Panc1 (cell line): Measurements from ENCODE around the gene MSH3. TPM values are rescaled to one million over a fixed set of nuclear protein-coding genes. Genes with fewer than 3 reads are reported as not detected.

Experiments used
- ATAC-seq: fragments of 200-7000 bp; cut with Tn5 transposase; 2 replicates; pipeline ENCODE4 v1.9.1; 2020; ENCODE audit warnings: mild to moderate bottlenecking, moderate library complexity
- BruUV-seq: library from RNA; stranded (reverse); fragments of 400-500 nt; replicated peaks from 2 replicates; lab custom pipeline; 2021; lab: Mats Ljungman, UMichigan
- CTCF ChIA-PET: fragments of 300-600 bp; sonication (Branson Sonifier 250); formaldehyde crosslinking; loops from one replicate; lab custom pipeline; 2022; ENCODE audit warnings: antibody characterized with exemption; lab: Charles Lee
- POLR2A ChIA-PET: fragments of 300-600 bp; sonication (Branson Sonifier 250); formaldehyde crosslinking; loops from one replicate; lab custom pipeline; 2022; ENCODE audit warnings: antibody characterized with exemption; lab: Charles Lee
- DNase-seq: peaks from one replicate; pipeline ENCODE4 v3.0.0-alpha.2; 2010; ENCODE audit warnings: low read depth, low spot score
- H3K27ac ChIP-seq: 2 replicates; pipeline ENCODE4 v1.5.1; 2011; ENCODE audit warnings: mild to moderate bottlenecking, low read length, inconsistent platforms
- H3K27me3 ChIP-seq: fragments of 200-500 bp; sonication (Bioruptor generic); 2 replicates; pipeline ENCODE4 v1.6.0; 2014; ENCODE audit warnings: low read length, inconsistent platforms; ENCODE audit not compliant: control insufficient read depth, insufficient read depth
- H3K36me3 ChIP-seq: fragments of 200-500 bp; sonication (Bioruptor generic); 2 replicates; pipeline ENCODE4 v1.5.1; 2014; ENCODE audit warnings: inconsistent platforms, mild to moderate bottlenecking, low read length, moderate library complexity; ENCODE audit not compliant: control insufficient read depth, insufficient read depth
- H3K4me1 ChIP-seq: 2 replicates; pipeline ENCODE4 v1.5.1; 2011; ENCODE audit warnings: inconsistent platforms, mild to moderate bottlenecking, low read length, moderate library complexity; ENCODE audit not compliant: control insufficient read depth, insufficient read depth
- H3K4me3 ChIP-seq, 2 experiments: 2 replicates each; pipeline ENCODE4 v1.5.1; 2011 to 2012; ENCODE audit warnings: low read depth in 2 of 2, low read length in 2 of 2, mild to moderate bottlenecking in 2 of 2, inconsistent platforms in 1 of 2, moderate library complexity in 1 of 2
- H3K9me3 ChIP-seq: fragments of 200-500 bp; sonication (Bioruptor generic); 2 replicates; pipeline ENCODE4 v1.5.1; 2014; ENCODE audit warnings: low read depth, mild to moderate bottlenecking, inconsistent platforms, low read length, moderate library complexity; ENCODE audit not compliant: control insufficient read depth, insufficient read depth
- POLR2AphosphoS5 ChIP-seq: IDR thresholded peaks from 2 replicates; pipeline ENCODE4 v1.6.1; 2012; ENCODE audit warnings: mild to moderate bottlenecking, low read depth, low read length, moderate library complexity
- SIN3A ChIP-seq: IDR thresholded peaks from 2 replicates; pipeline ENCODE4 v1.6.1; 2012; ENCODE audit warnings: low read depth, mild to moderate bottlenecking, low read length, moderate library complexity, borderline replicate concordance; ENCODE audit not compliant: insufficient read depth
- TCF7L2 ChIP-seq: IDR thresholded peaks from 2 replicates; pipeline ENCODE4 v1.6.1; 2011; ENCODE audit warnings: mild to moderate bottlenecking, low read depth, low read length, inconsistent platforms
- in situ Hi-C: cut with HindIII; loops from 2 replicates; pipeline ENCODE4 v1.10.0; 2016; ENCODE audit warnings: low sequenced_read_pairs, low pct_unique_long_range_greater_than_20kb
- intact Hi-C: fragments of 100-400 bp; cut with micrococcal nuclease; formaldehyde crosslinking; loops from one replicate; pipeline ENCODE4 v1.10.0; 2022; ENCODE audit not compliant: unreplicated experiment
- total RNA-seq: library from RNA; stranded (reverse); gene quantifications from one replicate; pipeline ENCODE4 v1.2.1, GENCODE V29; 2021; ENCODE audit not compliant: unreplicated experiment
- TF ChIP-seq, protein P1 (sequence below), 2 experiments: IDR thresholded peaks; 2 replicates each; pipeline ENCODE4 v1.6.1; 2011 to 2012; ENCODE audit warnings: low read depth in 2 of 2, control low read depth in 1 of 2, low read length in 1 of 2, mild to moderate bottlenecking in 1 of 2, moderate library complexity in 1 of 2; ENCODE audit not compliant: insufficient read depth in 1 of 2
- TF ChIP-seq, protein P2 (sequence below): fragments of 450-650 bp; IDR thresholded peaks from 2 replicates; pipeline ENCODE4 v1.5.1; 2017; ENCODE audit warnings: mild to moderate bottlenecking

MSH3 gene
- total RNA-seq, 1 experiment from 2014 or later: 18.9 TPM

DNA sequence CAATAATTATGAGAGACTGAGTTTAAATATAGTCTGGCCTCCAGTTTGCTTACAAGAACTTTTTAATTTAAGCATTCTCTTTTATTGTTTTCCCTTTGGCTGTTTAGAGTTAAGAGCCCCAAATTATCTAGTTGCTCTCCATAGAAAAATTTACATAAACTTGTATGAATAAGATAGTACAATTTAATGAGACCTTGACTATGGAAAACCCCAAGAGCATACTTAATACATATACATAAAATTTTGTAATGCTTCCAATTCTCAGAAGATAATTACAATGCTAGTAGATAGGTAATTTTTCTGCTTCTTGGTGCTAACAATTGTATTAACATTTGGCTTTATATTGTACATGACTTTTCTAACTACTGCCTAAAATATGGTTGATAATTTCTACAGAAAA, 20.3 kb upstream of the MSH3 start:
- CTCF ChIA-PET: no interaction called here
- ATAC-seq (no peak), DNase-seq (no peak)
- POLR2A ChIA-PET: no interaction called here
- TF ChIP-seq, protein P1, sequence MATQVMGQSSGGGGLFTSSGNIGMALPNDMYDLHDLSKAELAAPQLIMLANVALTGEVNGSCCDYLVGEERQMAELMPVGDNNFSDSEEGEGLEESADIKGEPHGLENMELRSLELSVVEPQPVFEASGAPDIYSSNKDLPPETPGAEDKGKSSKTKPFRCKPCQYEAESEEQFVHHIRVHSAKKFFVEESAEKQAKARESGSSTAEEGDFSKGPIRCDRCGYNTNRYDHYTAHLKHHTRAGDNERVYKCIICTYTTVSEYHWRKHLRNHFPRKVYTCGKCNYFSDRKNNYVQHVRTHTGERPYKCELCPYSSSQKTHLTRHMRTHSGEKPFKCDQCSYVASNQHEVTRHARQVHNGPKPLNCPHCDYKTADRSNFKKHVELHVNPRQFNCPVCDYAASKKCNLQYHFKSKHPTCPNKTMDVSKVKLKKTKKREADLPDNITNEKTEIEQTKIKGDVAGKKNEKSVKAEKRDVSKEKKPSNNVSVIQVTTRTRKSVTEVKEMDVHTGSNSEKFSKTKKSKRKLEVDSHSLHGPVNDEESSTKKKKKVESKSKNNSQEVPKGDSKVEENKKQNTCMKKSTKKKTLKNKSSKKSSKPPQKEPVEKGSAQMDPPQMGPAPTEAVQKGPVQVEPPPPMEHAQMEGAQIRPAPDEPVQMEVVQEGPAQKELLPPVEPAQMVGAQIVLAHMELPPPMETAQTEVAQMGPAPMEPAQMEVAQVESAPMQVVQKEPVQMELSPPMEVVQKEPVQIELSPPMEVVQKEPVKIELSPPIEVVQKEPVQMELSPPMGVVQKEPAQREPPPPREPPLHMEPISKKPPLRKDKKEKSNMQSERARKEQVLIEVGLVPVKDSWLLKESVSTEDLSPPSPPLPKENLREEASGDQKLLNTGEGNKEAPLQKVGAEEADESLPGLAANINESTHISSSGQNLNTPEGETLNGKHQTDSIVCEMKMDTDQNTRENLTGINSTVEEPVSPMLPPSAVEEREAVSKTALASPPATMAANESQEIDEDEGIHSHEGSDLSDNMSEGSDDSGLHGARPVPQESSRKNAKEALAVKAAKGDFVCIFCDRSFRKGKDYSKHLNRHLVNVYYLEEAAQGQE (IDR thresholded peaks at IDR 0.05; ENCODE audit: insufficient read depth in 1 of 2, low read depth in 2 of 2, low read length in 1 of 2): no peak
- TF ChIP-seq TCF7L2 (no peak), POLR2AphosphoS5 (no peak), SIN3A (no peak)
- TF ChIP-seq, protein P2, sequence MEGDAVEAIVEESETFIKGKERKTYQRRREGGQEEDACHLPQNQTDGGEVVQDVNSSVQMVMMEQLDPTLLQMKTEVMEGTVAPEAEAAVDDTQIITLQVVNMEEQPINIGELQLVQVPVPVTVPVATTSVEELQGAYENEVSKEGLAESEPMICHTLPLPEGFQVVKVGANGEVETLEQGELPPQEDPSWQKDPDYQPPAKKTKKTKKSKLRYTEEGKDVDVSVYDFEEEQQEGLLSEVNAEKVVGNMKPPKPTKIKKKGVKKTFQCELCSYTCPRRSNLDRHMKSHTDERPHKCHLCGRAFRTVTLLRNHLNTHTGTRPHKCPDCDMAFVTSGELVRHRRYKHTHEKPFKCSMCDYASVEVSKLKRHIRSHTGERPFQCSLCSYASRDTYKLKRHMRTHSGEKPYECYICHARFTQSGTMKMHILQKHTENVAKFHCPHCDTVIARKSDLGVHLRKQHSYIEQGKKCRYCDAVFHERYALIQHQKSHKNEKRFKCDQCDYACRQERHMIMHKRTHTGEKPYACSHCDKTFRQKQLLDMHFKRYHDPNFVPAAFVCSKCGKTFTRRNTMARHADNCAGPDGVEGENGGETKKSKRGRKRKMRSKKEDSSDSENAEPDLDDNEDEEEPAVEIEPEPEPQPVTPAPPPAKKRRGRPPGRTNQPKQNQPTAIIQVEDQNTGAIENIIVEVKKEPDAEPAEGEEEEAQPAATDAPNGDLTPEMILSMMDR: no peak
- intact Hi-C loops: no loop called here
- Histone ChIP-seq H3K27me3 (no peaks in the 10 kb centered on the region), H3K36me3 (peaks cover 9% of the 10 kb centered on the region), H3K4me3 (no peak overlapping the region), H3K9me3 (no peaks in the 10 kb centered on the region), H3K27ac (no peak overlapping the region), H3K4me1 (no peaks in the 10 kb centered on the region)
- BruUV-seq: no TSS peak
- in situ Hi-C loops: no loop called here

DNA sequence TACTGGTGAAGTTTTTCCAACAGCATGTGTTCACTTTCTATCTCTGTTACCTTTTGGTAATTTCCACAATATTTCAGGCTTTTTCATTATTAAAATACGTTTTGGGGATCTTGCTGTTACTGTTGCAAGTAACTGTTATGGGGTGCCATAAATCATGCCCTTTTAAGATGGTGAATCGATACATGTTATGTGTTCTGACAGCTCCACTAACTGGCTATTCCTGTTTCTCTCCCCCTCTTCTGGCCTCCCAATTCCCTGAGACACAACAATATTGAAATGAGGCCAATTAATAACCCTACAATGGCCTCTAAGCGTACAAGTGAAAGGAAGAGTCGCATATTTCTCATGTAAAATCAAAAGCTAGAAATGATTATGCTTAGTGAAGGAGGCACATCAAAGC, 13.1 kb upstream of the MSH3 start:
- TF ChIP-seq TCF7L2 (no peak), SIN3A (no peak), POLR2AphosphoS5 (no peak)
- TF ChIP-seq, protein P2: no peak
- TF ChIP-seq, protein P1 (IDR thresholded peaks at IDR 0.05; ENCODE audit: insufficient read depth in 1 of 2, low read depth in 2 of 2, low read length in 1 of 2): no peak
- ChIA-PET POLR2A (no interaction called here), CTCF (no interaction called here)
- ATAC-seq (no peak), DNase-seq (no peak)
- intact Hi-C loops: no loop called here
- no TSS peak for BruUV-seq
- Histone ChIP-seq H3K4me3 (no peak overlapping the region), H3K27ac (no peak overlapping the region), H3K4me1 (no peaks in the 10 kb centered on the region), H3K36me3 (peaks cover 15% of the 10 kb centered on the region), H3K9me3 (no peaks in the 10 kb centered on the region), H3K27me3 (no peaks in the 10 kb centered on the region)
- in situ Hi-C loops: no loop called here
